Thyroid gland (tissue), 4 donors: ENCODE results near the gene NOX5.

Experiments
- POLR2A ChIP-seq, 2 donors: fragments of 450-650 bp; IDR thresholded peaks; one replicate each; pipeline ENCODE4 v1.6.1; 2017; ENCODE audit warnings: antibody characterized with exemption in 2 of 2, mild to moderate bottlenecking in 2 of 2, moderate library complexity in 1 of 2
- TF ChIP-seq, protein P1 (sequence below), 6 experiments: fragments of 200-600 bp in 3 of 6; fragments of 450-650 bp in 3 of 6; sonication (generic) in 3 of 6; IDR thresholded peaks; one replicate each; pipeline ENCODE4 v1.5.1; 2016 to 2019; ENCODE audit warnings: antibody characterized with exemption in 6 of 6, mild to moderate bottlenecking in 2 of 6, inconsistent platforms in 1 of 6, moderate library complexity in 1 of 6

DNA sequence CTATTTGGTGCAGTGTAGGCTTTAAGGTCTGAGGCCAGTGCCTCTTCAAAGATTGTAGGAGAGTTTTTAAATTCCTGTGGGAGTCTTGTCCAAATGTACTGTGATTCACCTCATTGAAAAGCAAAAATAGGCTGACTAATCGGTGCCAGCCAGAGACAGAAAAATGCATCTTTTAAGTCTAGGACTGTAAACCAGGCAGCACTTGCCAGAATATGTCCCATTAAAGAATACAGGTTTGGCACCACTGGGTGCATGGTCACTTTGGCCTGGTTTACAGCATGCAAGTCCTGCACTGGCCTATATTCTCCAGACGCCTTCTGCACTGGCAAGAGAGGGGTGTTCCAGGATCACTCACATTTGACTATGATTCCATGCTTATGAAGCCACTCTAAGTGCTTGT, 20.3 kb upstream of the NOX5 start:
- TF ChIP-seq, protein P1, sequence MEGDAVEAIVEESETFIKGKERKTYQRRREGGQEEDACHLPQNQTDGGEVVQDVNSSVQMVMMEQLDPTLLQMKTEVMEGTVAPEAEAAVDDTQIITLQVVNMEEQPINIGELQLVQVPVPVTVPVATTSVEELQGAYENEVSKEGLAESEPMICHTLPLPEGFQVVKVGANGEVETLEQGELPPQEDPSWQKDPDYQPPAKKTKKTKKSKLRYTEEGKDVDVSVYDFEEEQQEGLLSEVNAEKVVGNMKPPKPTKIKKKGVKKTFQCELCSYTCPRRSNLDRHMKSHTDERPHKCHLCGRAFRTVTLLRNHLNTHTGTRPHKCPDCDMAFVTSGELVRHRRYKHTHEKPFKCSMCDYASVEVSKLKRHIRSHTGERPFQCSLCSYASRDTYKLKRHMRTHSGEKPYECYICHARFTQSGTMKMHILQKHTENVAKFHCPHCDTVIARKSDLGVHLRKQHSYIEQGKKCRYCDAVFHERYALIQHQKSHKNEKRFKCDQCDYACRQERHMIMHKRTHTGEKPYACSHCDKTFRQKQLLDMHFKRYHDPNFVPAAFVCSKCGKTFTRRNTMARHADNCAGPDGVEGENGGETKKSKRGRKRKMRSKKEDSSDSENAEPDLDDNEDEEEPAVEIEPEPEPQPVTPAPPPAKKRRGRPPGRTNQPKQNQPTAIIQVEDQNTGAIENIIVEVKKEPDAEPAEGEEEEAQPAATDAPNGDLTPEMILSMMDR (IDR thresholded peaks at IDR 0.05), result no peak
- TF ChIP-seq POLR2A (IDR thresholded peaks at IDR 0.05), result no peak
